Liver (tissue), 9 donors: ENCODE data around the gene RPS6KA6. TPM values are rescaled to one million over a fixed set of nuclear protein-coding genes. Genes with fewer than 3 reads are reported as not detected.

Experiments used
- DNase-seq: peaks from one replicate; pipeline ENCODE4 v3.0.0-alpha.2; 2017; ENCODE audit warnings: low spot score
- H3K27ac ChIP-seq, 2 donors: one replicate each; pipeline ENCODE4 v1.7.0; 2013; ENCODE audit warnings: inconsistent platforms in 2 of 2, low read length in 2 of 2, control low read depth in 1 of 2, low read depth in 1 of 2, mild to moderate bottlenecking in 1 of 2
- H3K27me3 ChIP-seq, 4 donors: one replicate each; pipeline versions ENCODE4 v1.6.1 to v1.7.0; 2013; ENCODE audit warnings: low read length in 3 of 4, inconsistent platforms in 1 of 4, mild to moderate bottlenecking in 1 of 4, moderate library complexity in 1 of 4; ENCODE audit not compliant: control insufficient read depth in 4 of 4, insufficient read depth in 4 of 4
- H3K36me3 ChIP-seq, 4 donors: one replicate each; pipeline versions ENCODE4 v1.6.1 to v1.7.0; 2013; ENCODE audit warnings: low read length in 3 of 4, mild to moderate bottlenecking in 3 of 4, low read depth in 1 of 4, moderate library complexity in 1 of 4; ENCODE audit not compliant: control insufficient read depth in 4 of 4, insufficient read depth in 3 of 4
- H3K4me1 ChIP-seq, 4 donors: one replicate each; pipeline versions ENCODE4 v1.6.1 to v1.7.0; 2013; ENCODE audit warnings: low read length in 3 of 4, mild to moderate bottlenecking in 3 of 4, moderate library complexity in 1 of 4; ENCODE audit not compliant: control insufficient read depth in 4 of 4, insufficient read depth in 4 of 4
- H3K4me3 ChIP-seq, 3 donors: one replicate each; pipeline versions ENCODE4 v1.6.1 to v1.7.0; 2013; ENCODE audit warnings: low read length in 3 of 3, control low read depth in 1 of 3, low read depth in 1 of 3, mild to moderate bottlenecking in 1 of 3
- H3K9ac ChIP-seq, 2 donors: one replicate each; pipeline ENCODE4 v1.7.0; 2013; ENCODE audit warnings: low read length in 2 of 2, mild to moderate bottlenecking in 2 of 2, moderate library complexity in 2 of 2, control low read depth in 1 of 2, low read depth in 1 of 2
- H3K9me3 ChIP-seq, 4 donors: one replicate each; pipeline versions ENCODE4 v1.6.1 to v1.7.0; 2013; ENCODE audit warnings: low read length in 3 of 4; ENCODE audit not compliant: control insufficient read depth in 4 of 4
- ATF3 ChIP-seq: IDR thresholded peaks from 2 replicates; pipeline ENCODE4 v1.6.1; 2016; ENCODE audit warnings: antibody characterized with exemption
- CTCF ChIP-seq: fragments of 150-350 bp; IDR thresholded peaks from 2 replicates; pipeline ENCODE4 v1.5.1; 2017; ENCODE audit warnings: improper control_type of control experiment, low read depth, low read length; ENCODE audit not compliant: missing input control
- EGR1 ChIP-seq, 2 donors: IDR thresholded peaks; 2 replicates each; pipeline ENCODE4 v1.6.1; 2016 to 2018; ENCODE audit warnings: antibody characterized with exemption in 2 of 2, low read depth in 2 of 2
- FOXA1 ChIP-seq: IDR thresholded peaks from 2 replicates; pipeline ENCODE4 v1.6.1; 2016; ENCODE audit warnings: antibody characterized with exemption
- FOXA2 ChIP-seq: IDR thresholded peaks from 2 replicates; pipeline ENCODE4 v1.6.1; 2016; ENCODE audit warnings: antibody characterized with exemption
- GABPA ChIP-seq, 2 donors: IDR thresholded peaks in 1 of 2; conservative IDR thresholded peaks in 1 of 2; 2 replicates each; pipeline ENCODE4 v1.6.1; 2016; ENCODE audit warnings: antibody characterized with exemption in 2 of 2, mild to moderate bottlenecking in 1 of 2, moderate library complexity in 1 of 2
- HNF4A ChIP-seq, 2 donors: conservative IDR thresholded peaks; 2 replicates each; pipeline ENCODE4 v1.6.1; 2016; ENCODE audit warnings: antibody characterized with exemption in 2 of 2, mild to moderate bottlenecking in 2 of 2
- HNF4G ChIP-seq: IDR thresholded peaks from 2 replicates; pipeline ENCODE4 v1.6.1; 2016; ENCODE audit warnings: antibody characterized with exemption
- JUND ChIP-seq, 2 donors: IDR thresholded peaks; 2 replicates each; pipeline ENCODE4 v1.6.1; 2016; ENCODE audit warnings: antibody characterized with exemption in 2 of 2
- MAX ChIP-seq: IDR thresholded peaks from 2 replicates; pipeline ENCODE4 v1.6.1; 2016; ENCODE audit warnings: antibody characterized with exemption
- NR2F2 ChIP-seq: IDR thresholded peaks from 2 replicates; pipeline ENCODE4 v1.6.1; 2016; ENCODE audit warnings: antibody characterized with exemption
- RAD21 ChIP-seq, 2 donors: IDR thresholded peaks; 2 replicates each; pipeline ENCODE4 v1.6.1; 2016; ENCODE audit warnings: antibody characterized with exemption in 2 of 2, mild to moderate bottlenecking in 2 of 2
- REST ChIP-seq: IDR thresholded peaks from 2 replicates; pipeline ENCODE4 v1.6.1; 2016; ENCODE audit warnings: antibody characterized with exemption, mild to moderate bottlenecking
- RXRA ChIP-seq, 2 donors: IDR thresholded peaks; 2 replicates each; pipeline ENCODE4 v1.6.1; 2017 to 2018; ENCODE audit warnings: antibody characterized with exemption in 2 of 2, mild to moderate bottlenecking in 1 of 2
- SP1 ChIP-seq: IDR thresholded peaks from 2 replicates; pipeline ENCODE4 v1.6.1; 2018; ENCODE audit warnings: antibody characterized with exemption, mild to moderate bottlenecking
- TAF1 ChIP-seq: conservative IDR thresholded peaks from 2 replicates; pipeline ENCODE4 v1.6.1; 2016; ENCODE audit warnings: antibody characterized with exemption, mild to moderate bottlenecking
- YY1 ChIP-seq: IDR thresholded peaks from 2 replicates; pipeline ENCODE4 v1.6.1; 2016; ENCODE audit warnings: antibody characterized with exemption, mild to moderate bottlenecking
- ZBTB33 ChIP-seq: IDR thresholded peaks from 2 replicates; pipeline ENCODE4 v1.6.1; 2016; ENCODE audit warnings: antibody characterized with exemption
- WGBS: extraction: QIAGEN DNeasy Blood & Tissue Kit; methylation state at CpG from one replicate; pipeline ENCODE4 v1.1.7; 2013; 5-methylcytosine and 5-hydroxymethylcytosine counted together
- polyA plus RNA-seq, 2 donors: library from polyadenylated mRNA; stranded (reverse) in 1 of 2; unstranded in 1 of 2; fragments of 200-250 nt in 1 of 2; fragments of >200 nt in 1 of 2; fragmentation: Nextera tagmentation in 1 of 2; extraction: Ambion mirVana in 1 of 2; gene quantifications; one replicate each; pipeline versions ENCODE4 v1.2.1 to v1.2.3, GENCODE V29; 2013 to 2015
- total RNA-seq, 2 donors: library from RNA; depleted of rRNA; stranded (reverse); fragments of >200 nt; gene quantifications; one replicate each; pipeline ENCODE4 v1.2.3, GENCODE V29; 2014
- donor health status: healthy.
- donor health status: healthy.
- donor health status: healthy.
- donor health status: healthy.
- donor health status: healthy.

The RPS6KA6 gene
- total and polyA plus RNA-seq, 4 donors: 0.39 to 1.9 (median 0.91) TPM

- TF ChIP-seq JUND (IDR thresholded peaks at IDR 0.05) (no peak), FOXA2 (no peak), FOXA1 (no peak), RAD21 (IDR thresholded peaks at IDR 0.05) (no peak), CTCF (no peak)
Observed at GRCh38 chrX:84219551-84219950, 31.6 kb upstream of the RPS6KA6 start (continued).

- TF ChIP-seq FOXA2 (no peak), FOXA1 (no peak), NR2F2 (no peak), HNF4G (no peak), YY1 (no peak), REST (no peak), HNF4A (conservative IDR thresholded peaks at IDR 0.05) (no peak), ZBTB33 (no peak), JUND (IDR thresholded peaks at IDR 0.05) (no peak), RXRA (IDR thresholded peaks at IDR 0.05) (no peak), EGR1 (IDR thresholded peaks at IDR 0.05; ENCODE audit: low read depth in 2 of 2) (no peak), SP1 (no peak), RAD21 (IDR thresholded peaks at IDR 0.05) (no peak), CTCF (no peak), MAX (no peak), GABPA (IDR thresholded peaks at IDR 0.05 in 1 of 2, conservative IDR thresholded peaks at IDR 0.05 in 1 of 2) (no peak), TAF1 (no peak), ATF3 (no peak)
- H3K9ac ChIP-seq: no peak overlapping the region
- WGBS: 86% methylated on average over 1 of the region's 1 CpG
- H3K4me1 ChIP-seq: no peaks in the 10 kb centered on the region
- no peak overlapping the region for H3K4me3 ChIP-seq
- no peak for DNase-seq
- no peaks in the 10 kb centered on the region for H3K27me3 ChIP-seq
- no peak overlapping the region for H3K27ac ChIP-seq
- no peaks in the 10 kb centered on the region for H3K9me3 ChIP-seq
- H3K36me3 ChIP-seq: no peaks in the 10 kb centered on the region
Observed at GRCh38 chrX:84218726-84219125, 30.7 kb upstream of the RPS6KA6 start.
